Measurements from ENCODE around the gene TOLLIP. TPM values are rescaled to one million over a fixed set of nuclear protein-coding genes. Genes with fewer than 3 reads are reported as not detected.

TOLLIP gene
- total and polyA plus RNA-seq, 9 of the 15 experiments (the other 6 are each of a cell fraction or from before 2014, with no cell fraction given) = 0.23 to 22.8 (median 7.1) TPM

GRCh38 chr11:1292644-1293618 is 16.5 kb downstream of the TOLLIP start:
- no TSS peak for BruUV-seq (replicated peaks)
- ChIA-PET CTCF (ENCODE audit: low intra/inter-chr PET ratio) (no interaction called here), POLR2A (interaction anchor here (0.6 kb wide), 1 partner anchor 349 kb away, joined by 3 read pairs; no protein-coding TSS in a partner anchor)
- Histone ChIP-seq H3K27me3 (ENCODE audit: control insufficient read depth in 2 of 2, insufficient read depth in 2 of 2, low read length in 2 of 2) (no peaks in the 10 kb centered on the region), H3K9ac (ENCODE audit: insufficient read depth in 1 of 2, low read depth in 2 of 2, low read length in 2 of 2) (no peak overlapping the region), H2AFZ (ENCODE audit: low read depth, low read length) (no peak overlapping the region), H3K9me3 (replicated peaks; ENCODE audit: control insufficient read depth, insufficient read depth, low read depth, low read length) (peaks cover 2% of the 10 kb centered on the region; the same call in 1 of the 2 replicates), H3K9me1 (ENCODE audit: control insufficient read depth, insufficient read depth, low read length) (no peaks in the 10 kb centered on the region), H3K79me2 (ENCODE audit: control insufficient read depth, insufficient read depth, low read length) (peaks cover 2% of the 10 kb centered on the region), H4K20me1 (replicated peaks; ENCODE audit: control insufficient read depth, insufficient read depth, low read length) (no peaks in the 10 kb centered on the region), H3K27ac (ENCODE audit: extremely low read depth, low read depth, low read length) (no peak overlapping the region), H3K4me1 (replicated peaks in 1 of 2; ENCODE audit: control insufficient read depth in 2 of 2, insufficient read depth in 2 of 2, low read length in 2 of 2) (peaks cover 0 to 5% of the 10 kb centered on the region in 2 experiments; a peak in 1 of 5 replicates), H3K4me3 (no peak overlapping the region), H3K4me2 (ENCODE audit: insufficient read depth, low read length) (no peak overlapping the region), H3K36me3 (ENCODE audit: control insufficient read depth, insufficient read depth, low read length) (peaks cover 33% of the 10 kb centered on the region; the same call in 2 of the 3 replicates)
- TF ChIP-seq POLR2G (IDR thresholded peaks at IDR 0.05; ENCODE audit: low read depth, low read length) (peak; percentile 7; the same call in 1 of the 2 replicates), GATAD2B (IDR thresholded peaks at IDR 0.05; ENCODE audit: borderline replicate concordance) (no peak), RUNX1 (IDR thresholded peaks at IDR 0.05; ENCODE audit: low read depth) (no peak), ZNF766 (CRISPR knock-in tag; conservative IDR thresholded peaks at IDR 0.05) (no peak), ZKSCAN1 (IDR thresholded peaks at IDR 0.05; ENCODE audit: low read depth, low read length) (no peak), RAD51 (IDR thresholded peaks at IDR 0.05; ENCODE audit: borderline replicate concordance, low read depth) (no peak)
- in situ Hi-C loops (cut with MboI) = no loop called here
- DNase-seq (ENCODE audit: extremely low read depth in 1 of 4, low spot score in 3 of 4) = no peak
- intact Hi-C loops (cut with micrococcal nuclease) = no loop called here
- no peak for FAIRE-seq
- 94% methylated on average over 33 of the region's 43 CpGs for WGBS (ENCODE audit: insufficient coverage, low coverage, missing lambda C conversion rate)
- no peak for ATAC-seq

All from K562 (cell line).